D721Med (cell line): ENCODE data around the gene NKD1.

Source experiments
- DNase-seq: peaks from one replicate; pipeline ENCODE4 v3.0.0; 2011; ENCODE audit warnings: low spot score; ENCODE audit not compliant: insufficient read length
- FAIRE-seq: peaks from 2 replicates; lab custom pipeline; 2011; peaks lifted over from hg19 to GRCh38; lab: Jason Lieb, UNC
- TF ChIP-seq, protein P1 (sequence below): IDR thresholded peaks from 2 replicates; pipeline ENCODE4 v1.5.1; 2012; ENCODE audit warnings: mild to moderate bottlenecking, control low read depth; ENCODE audit not compliant: insufficient read depth; ENCODE audit errors: missing control alignments

NKD1 gene

DNA sequence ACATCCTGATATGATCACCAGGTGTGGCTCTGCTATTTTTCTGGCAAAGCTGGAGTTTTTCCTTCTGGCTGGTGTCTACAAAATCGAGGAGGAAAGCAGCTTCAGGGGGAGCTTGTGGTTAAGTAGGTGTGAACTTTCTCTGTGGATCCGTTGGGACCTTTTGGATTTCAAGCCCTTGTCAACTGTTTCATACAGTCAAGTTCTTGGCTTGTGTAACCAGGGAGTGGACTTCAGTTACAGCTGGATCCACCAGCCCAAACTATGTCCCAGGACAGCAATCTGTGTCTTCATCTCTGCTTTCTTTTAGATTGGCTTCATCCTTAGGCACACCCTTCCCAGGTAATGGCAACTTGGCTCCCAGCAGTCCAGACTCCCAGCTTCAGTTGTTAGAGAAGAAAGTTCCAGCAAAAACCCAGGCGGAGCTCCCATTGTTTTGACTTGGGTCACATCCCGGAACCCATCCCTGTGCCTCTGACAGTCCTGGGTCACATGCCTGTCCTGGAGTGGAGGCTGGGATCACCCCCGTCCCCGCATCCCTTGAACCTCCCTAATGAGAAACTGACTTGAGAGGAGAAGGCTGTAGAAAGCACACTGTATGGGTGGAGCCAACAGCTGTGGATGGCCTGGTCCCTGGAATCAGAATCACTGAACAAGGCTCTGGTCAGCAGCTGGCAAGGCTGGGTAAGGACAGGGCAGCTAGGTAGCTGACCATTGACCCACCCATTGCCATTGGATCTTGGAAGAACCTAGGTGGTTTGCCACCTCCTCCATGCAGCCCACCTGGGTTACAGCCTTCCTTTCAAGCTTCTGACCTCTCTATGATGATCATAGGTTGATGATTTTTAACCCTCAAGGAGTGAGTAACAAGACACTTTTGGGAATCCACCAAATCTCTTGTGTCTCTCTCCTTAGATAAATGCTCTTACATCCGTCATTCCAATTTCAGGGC, 18.1 kb downstream of the NKD1 start:
- TF ChIP-seq, protein P1, sequence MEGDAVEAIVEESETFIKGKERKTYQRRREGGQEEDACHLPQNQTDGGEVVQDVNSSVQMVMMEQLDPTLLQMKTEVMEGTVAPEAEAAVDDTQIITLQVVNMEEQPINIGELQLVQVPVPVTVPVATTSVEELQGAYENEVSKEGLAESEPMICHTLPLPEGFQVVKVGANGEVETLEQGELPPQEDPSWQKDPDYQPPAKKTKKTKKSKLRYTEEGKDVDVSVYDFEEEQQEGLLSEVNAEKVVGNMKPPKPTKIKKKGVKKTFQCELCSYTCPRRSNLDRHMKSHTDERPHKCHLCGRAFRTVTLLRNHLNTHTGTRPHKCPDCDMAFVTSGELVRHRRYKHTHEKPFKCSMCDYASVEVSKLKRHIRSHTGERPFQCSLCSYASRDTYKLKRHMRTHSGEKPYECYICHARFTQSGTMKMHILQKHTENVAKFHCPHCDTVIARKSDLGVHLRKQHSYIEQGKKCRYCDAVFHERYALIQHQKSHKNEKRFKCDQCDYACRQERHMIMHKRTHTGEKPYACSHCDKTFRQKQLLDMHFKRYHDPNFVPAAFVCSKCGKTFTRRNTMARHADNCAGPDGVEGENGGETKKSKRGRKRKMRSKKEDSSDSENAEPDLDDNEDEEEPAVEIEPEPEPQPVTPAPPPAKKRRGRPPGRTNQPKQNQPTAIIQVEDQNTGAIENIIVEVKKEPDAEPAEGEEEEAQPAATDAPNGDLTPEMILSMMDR: no peak
- no peak for DNase-seq
- no peak for FAIRE-seq

DNA sequence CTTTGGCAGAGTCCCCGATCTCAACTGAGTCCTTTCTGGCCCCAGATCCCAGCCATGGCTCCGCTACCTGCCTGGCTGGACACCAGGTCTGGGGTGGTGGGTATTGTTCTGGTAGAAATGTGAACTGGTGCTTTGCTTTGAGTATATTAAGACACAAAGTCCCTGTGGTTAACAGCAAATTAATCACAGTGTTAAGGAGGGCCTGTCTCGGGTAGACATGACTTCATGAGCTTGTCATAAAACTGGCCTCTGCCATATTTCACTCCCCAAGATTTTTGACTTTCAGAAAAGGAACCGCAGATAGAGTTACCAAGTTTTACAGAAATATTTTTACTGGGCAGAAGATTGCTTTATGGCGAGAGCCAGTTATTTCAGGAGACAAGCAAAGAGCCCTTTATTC, 19.5 kb downstream of the NKD1 start:
- DNase-seq (no peak), FAIRE-seq (no peak)
- TF ChIP-seq, protein P1: no peak

DNA sequence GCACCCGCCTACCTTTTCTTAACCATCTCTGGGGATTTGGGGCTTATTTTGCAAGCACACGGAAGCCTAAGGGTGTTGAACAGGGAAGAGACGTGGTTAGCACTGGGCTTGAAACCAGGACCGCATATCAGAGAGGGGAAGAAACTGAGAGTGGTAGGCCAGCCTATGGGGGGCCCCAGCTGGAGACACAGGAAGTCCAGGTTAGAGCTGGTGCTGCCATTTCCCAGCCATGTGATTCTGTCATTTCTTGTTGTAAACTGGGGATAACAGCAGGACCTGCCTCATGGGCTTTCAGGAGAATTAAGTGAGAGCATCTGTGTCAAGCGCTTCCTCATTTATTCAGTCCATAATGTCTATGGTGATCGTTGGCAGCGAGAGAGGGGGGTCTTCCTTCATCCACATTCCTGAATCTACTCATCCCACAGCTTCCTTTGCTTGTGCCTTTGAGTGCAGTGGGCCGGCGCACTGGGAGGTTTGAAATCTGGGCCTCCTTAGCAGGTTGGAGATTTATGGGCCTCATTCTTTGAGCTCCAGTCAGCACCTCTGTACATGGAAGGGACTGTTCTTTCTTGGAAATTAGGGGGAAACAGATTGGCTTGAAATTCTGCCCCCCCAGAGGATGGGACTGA, 20.1 kb downstream of the NKD1 start:
- no peak for DNase-seq
- FAIRE-seq: no peak

DNA sequence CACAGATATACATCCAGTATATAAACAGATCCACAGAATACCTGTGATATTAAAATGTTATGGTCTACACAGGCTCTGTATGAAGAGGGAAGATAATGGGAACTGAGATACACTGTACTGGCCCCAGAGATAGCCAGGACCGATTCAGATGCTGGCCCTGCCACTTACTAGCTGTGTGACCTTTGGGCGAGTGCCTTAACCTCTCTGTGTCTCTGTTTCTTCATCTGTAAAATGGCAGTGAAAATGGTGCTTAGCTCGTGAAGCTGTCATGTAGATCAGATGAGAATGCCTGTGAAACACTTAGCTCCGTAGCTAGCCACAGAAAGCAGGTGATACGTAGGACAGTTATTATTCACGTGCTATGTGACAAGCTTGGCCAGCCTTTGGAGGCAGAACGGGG, 22.2 kb downstream of the NKD1 start:
- no peak for FAIRE-seq
- TF ChIP-seq, protein P1: no peak
- DNase-seq: no peak

More for the DNA sequence above, 20.1 kb downstream of the NKD1 start:
- TF ChIP-seq, protein P1: no peak

DNA sequence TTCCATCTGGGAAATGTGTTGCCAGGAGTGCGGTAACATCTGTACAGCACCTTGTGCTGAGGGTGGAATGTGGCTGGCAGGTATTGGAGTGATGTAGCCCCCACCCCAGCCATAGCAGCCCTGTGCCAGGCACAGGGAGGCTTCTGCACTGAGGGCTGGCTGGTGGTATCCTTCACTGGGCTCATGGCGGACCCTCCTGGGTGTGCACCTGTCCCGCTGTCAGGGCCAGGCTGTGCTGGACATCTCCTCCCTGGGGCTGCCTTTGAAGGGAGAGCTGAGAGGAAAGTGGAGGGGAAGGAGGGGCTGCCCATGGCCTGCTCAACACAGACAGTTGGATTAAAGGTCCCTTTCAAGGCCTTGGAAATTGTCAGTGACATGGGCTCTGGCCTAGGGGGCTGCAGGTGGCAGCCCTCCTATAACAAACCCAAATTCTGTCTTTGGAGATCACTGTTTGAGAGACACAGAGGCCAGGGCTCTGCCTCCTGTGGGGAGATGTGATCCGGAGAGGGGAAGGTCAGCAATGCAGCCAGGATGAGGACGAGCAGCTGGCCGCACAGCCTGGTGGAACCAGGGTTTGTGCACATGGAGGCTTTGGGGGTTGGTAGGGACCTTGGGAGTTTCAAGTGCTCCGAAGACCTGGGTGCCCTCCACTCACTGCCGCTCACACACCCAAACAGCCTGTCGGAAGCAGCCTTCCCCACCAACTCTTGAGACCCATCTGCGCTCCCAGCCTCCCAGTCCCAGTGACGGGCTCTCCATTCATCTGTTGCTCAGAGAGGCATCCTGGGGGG, 22.8 kb downstream of the NKD1 start:
- FAIRE-seq (no peak), DNase-seq (no peak)
- TF ChIP-seq, protein P1: no peak

DNA sequence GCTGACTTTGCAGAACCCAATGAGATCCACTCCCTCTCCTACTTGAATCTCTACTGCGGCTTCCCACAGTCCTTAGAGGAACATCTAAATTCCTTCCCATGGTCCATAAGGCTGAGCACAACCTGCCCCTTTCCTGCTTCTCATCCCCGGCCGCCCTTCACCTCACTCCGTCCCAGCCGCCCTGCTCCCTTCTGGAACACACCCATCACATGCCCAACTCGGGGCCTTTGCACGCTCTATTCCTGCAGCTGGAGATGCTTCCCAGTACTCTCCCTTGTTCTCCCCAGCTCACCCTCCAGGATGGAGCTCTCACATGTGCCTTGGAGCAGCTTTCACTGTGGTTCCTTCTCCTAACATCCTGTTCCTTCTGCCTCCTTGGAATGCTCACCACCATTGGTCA, 23.6 kb downstream of the NKD1 start:
- DNase-seq (no peak), FAIRE-seq (no peak)
- TF ChIP-seq, protein P1: no peak
